Stimulated activated CD4-positive, alpha-beta T cell treated with anti-CD3 and anti-CD28 coated beads, TNF-alpha, amount 100 ng/mL, for 24 hours (primary cell): Measurements from ENCODE around the gene AIP.
"Not testable (repeated sequence)": the region's sequence is repeated elsewhere in the genome, so short reads cannot be mapped to it uniquely, and the experiment has no call there.

Source experiments
- DNase-seq, 3 experiments: peaks; one replicate each; pipeline ENCODE4 v3.0.0-alpha.2; 2020; ENCODE audit warnings: low read depth in 3 of 3

Gene AIP

GRCh38 chr11:67468759-67469507, 13.9 kb upstream of the AIP start, which contains the start of gene TMEM134:
TSS of gene TMEM134 (minus strand) at chr11:67469251. CDS start at chr11:67469192, 59 bp downstream.
- peak; percentile 86 to 90 (median 89) for DNase-seq

DNA sequence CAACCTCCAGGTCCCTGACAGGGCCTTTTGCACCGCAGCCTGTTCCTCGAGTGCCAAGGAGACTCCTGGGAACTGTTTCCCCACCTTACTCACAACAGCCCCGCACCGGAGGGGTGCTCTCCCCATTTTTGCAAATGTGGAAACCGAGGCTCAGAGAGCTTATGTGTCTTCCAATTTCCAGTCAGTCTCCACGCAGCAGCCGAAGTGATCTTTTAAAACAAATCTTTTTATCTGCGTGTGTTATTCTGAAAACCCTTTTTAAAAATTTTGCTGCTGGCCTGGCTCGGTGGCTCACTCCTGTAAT, 13.4 kb upstream of the AIP start:
- DNase-seq = no peak

DNA sequence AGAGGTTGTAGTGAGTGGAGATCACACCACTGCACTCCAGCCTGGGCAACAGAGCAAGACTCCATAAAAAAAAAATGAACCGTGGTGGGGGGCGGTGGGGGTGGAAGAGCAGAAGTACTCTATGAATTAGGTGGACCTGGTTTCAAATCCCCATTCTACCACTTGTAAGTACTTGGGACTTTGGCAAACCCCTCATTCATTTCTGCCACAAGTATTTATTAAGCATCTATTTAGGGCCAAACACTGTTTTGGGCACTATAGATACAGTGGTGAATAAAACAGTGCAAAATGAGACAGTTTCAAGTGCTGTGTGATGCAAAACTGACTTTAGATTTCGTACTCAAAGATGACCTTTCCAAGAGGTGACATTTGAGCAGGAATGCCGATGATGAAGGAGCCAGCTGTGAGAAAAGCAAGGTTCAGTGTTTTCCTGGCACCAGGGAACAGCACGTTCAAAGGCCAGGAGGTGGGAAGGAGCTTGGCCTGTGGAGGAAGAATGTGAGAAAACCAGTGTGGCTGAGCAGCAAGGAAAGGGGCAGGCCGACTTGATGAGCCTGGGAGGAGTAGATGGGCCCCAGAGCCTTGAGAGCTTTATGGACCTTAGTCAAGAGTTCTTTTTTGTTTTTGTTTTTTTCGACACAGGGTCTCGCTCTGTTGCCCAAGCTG, 12.4 kb upstream of the AIP start:
- DNase-seq = no peak

- no peak for DNase-seq
These were observed 9.9 kb upstream of the AIP start for GRCh38 chr11:67472882-67473281.

DNA sequence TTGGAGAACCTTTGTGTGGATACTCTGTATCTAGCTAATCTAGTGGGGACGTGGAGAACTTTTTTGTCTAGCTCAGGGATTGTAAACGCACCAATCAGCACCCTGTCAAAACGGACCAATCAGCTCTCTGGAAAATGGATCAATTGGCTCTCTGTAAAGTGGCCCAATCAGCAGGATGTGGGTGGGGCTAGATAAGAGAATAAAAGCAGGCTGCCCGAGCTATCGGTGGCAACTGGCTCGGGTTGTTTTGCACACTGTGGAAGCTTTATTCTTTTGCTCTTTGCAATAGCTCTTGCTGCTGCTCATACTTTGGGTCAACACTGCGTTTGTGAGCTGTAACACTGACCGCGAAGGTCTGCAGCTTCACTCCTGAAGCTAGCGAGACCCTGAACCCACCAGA, 6.1 kb upstream of the AIP start:
- not testable (repeated sequence) for DNase-seq

DNA sequence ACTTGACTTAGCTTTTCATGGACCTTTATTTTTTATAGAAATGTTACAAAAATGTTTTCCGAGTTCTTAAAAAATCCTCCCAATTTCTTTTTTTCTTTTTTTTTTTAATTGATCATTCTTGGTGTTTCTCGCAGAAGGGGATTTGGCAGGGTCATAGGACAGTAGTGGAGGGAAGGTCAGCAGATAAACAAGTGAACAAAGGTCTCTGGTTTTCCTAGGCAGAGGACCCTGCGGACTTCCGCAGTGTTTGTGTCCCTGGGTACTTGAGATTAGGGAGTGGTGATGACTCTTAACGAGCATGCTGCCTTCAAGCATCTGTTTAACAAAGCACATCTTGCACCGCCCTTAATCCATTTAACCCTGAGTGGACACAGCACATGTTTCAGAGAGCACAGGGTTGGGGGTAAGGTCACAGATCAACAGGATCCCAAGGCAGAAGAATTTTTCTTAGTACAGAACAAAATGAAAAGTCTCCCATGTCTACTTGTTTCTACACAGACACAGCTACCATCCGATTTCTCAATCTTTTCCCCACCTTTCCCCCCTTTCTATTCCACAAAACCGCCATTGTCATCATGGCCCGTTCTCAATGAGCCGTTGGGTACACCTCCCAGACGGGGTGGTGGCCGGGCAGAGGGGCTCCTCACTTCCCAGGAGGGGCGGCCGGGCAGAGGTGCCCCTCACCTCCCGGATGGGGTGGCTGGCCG, 5.3 kb upstream of the AIP start:
- not testable (repeated sequence) for DNase-seq

DNA sequence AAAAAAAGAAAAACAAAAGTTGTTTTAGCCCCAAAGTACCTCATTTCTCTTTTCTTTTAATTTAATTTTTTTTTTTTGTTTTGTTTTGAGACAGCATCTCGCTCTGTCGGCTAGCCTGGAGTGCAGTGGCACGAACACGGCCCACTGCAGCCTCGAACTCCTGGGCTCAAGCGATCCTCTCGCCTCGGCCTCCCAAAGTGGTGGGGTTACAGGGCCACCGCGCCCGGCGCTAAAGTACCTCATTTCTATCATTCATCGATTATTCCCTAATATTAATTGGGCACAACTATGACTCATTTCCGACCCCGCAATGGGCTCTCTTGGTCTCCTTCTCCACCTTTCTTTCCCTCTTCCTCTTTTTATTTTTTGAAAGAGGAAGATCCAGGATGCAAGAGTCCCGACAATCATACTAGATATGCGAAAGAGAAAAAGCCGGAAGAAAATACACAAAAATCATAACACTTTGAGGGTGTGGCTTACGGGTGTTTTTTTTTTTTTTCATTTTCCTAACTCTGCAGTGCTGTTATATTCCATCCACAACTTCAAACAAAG, 475 bp upstream of the AIP start:
- no peak for DNase-seq

GRCh38 chr11:67483831-67484665, 1.2 kb downstream of the AIP start:
- peak in 1 of 3 experiments; percentile 32 for DNase-seq

GRCh38 chr11:67484847-67485311, 2.1 kb downstream of the AIP start:
- peak in 2 of 3 experiments; percentile 44 to 77 for DNase-seq

GRCh38 chr11:67485873-67486361, 3.1 kb downstream of the AIP start:
- peak in 1 of 3 experiments; percentile 61 for DNase-seq

DNA sequence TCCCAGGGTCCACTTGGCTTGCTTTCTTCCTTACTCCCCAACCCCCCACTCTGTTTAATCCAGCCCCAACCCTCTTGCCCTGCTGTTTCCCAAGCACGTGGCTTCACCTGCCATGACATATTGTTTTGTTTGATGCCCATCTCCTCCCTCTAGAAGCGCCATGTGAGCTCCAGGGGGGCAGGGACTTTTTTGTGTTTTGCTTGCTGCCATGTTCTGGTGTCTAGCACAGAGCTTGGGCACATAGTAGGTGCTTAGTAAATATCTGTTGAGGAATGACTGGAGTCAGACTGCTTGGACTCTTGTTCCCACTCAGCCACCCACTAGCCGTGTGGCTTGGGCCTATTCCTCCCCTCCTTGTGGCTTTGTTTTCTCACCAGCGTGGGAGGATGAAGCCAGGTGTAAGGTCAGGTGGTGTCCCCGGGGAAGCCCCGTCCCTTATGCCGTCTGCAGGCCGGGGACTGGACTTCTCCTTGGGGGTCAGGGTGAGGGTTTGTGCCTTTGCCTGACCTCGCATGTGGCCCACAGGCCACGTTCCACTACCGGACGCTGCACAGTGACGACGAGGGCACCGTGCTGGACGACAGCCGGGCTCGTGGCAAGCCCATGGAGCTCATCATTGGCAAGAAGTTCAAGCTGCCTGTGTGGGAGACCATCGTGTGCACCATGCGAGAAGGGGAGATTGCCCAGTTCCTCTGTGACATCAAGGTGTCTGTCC, 3.8 kb downstream of the AIP start:
- DNase-seq = peak in 1 of 3 experiments; percentile 46

- DNase-seq = no peak
These were observed 6.5 kb downstream of the AIP start for GRCh38 chr11:67489203-67489884.

DNA sequence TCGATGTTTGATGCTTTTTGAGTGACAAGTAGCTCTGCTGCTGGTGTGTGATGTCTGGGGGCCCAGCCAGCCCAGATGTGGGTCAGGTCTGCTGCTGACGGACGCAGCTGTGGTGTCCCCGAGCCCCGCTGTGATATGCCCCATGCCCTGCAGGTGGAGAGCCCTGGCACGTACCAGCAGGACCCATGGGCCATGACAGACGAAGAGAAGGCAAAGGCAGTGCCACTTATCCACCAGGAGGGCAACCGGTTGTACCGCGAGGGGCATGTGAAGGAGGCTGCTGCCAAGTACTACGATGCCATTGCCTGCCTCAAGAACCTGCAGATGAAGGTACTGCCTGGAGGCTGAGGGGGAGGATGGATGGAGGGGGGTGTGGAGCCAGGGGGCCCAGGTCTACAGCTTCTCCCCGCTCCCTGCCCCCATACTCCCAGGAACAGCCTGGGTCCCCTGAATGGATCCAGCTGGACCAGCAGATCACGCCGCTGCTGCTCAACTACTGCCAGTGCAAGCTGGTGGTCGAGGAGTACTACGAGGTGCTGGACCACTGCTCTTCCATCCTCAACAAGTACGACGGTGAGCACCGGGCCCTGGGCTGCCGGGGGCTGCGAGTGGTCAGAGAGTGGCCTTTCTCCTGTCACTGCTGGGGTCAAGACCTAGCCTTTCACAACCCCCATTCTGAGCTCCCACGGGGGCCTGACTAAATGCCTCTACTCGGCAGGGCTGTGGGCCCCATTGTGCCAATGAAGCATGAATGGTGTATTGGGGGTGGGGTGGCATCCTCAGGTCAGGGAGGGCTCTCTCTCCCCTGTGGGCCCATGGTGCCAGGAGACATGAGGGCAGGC, 7.3 kb downstream of the AIP start:
- no peak for DNase-seq

GRCh38 chr11:67490727-67491065, 7.9 kb downstream of the AIP start:
- DNase-seq = no peak

GRCh38 chr11:67491276-67492068, 8.6 kb downstream of the AIP start:
- DNase-seq = no peak

DNA sequence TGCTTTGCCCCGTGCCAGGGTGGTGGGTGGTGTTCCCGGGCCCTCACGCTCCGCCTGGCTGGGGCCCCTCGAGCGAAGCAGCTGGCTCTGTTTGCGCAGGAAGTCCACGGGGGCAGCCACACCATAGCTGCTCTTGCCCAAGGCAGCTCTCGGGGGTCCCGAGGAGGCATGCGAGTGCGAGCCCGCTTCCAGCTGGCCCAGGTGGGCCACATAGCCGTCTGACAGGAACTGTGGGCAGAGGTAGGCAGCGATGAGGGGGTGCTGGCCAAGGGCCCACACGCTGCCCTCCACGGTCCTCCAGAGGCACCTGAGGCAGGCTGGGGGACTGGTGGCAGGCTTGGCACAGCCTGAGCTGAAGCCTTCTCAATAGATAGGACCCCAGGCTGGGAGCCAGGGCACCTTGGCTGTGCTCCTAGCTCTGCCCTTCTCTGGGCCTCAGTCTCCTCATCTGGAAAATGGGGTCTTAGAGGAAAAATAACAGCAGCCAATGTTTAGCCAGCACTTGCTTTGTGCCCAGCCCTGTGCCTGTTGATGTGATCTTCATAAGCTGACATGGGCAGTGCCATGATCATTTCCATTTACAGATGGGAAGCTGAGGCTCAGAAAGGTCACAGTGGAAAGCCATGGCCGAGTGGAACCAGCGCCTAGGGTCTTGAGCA, 9.4 kb downstream of the AIP start:
- DNase-seq = no peak

DNA sequence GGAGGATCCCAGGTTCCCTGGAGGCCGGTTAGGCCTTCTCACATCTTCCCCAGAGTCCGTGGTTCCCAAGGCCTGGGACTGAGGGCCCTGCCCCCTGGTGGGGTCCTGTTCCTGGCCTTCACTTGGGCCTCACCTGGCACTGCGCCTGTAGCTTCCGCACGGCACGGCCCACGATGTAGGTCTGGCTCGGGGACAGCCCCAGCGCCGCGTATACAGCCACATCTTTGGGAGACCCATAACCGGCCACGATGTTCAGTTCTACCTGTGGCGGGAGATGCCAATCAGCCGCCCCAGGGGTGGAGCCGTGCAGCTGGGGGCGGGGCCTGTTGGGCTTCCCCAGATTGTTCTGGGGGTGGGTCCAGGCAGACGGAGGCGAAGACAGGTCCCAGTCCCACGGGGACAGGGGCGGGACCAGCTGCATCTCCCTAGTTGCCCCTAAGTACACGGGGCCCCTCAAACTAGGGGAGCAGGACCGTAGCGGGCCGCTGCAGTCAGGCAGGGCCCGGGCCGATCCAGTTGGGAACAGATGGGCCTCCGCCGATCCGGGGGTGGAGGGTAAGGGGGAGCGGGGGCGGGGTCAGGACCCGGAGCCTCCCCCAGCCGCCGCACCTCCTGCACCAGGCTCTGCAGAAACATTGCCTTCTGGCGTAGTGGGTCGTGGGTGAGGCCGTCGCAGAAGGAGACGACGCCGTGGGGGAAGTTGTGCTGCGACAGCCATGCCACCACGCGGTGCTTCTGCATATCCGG, 10.1 kb downstream of the AIP start:
- DNase-seq = peak in 1 of 3 experiments; percentile 50
